Stimulated activated CD8-positive, alpha-beta memory T cell treated with anti-CD3 and anti-CD28 coated beads, Interleukin-15, amount 100 ng/mL, for 1 hour (primary cell): Measurements from ENCODE around the gene GSPT2.
A peak's percentile ranks its signal among the peaks of the same experiment; 100 is the strongest.
"Not testable (repeated sequence)": the region's sequence is repeated elsewhere in the genome, so short reads cannot be mapped to it uniquely, and the experiment has no call there.

Experiments
- DNase-seq: peaks from one replicate; pipeline ENCODE4 v3.0.0-alpha.2; 2020; ENCODE audit warnings: low read depth

The GSPT2 gene

DNA sequence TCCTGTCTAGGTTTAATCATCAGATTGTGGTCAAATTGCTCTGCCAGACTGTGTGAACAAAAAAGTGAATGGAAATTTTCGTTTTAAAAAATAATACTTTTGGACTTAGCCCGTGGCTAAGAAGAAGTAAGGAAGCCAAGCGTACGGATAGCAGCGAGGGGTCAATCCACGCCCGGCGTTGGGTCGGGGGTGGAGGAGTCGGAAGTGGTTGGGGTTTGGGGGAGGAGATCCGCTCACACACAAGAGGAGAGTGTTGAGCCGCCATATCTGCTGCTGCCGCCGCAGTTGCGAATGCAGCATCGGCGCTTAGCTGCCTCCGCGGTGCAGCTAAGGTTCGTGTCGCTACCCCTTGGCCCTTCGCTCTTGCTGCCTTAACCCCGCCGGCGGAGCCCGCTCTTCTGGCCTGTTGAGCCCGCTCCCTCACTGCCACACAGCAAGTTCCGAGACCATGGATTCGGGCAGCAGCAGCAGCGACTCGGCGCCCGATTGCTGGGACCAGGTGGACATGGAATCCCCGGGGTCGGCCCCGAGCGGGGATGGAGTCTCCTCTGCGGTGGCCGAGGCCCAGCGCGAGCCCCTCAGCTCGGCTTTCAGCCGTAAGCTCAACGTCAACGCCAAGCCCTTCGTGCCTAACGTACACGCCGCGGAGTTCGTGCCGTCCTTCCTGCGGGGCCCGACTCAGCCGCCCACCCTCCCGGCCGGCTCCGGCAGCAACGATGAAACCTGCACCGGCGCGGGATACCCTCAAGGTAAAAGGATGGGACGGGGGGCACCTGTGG lies at the start of gene GSPT2:
Gene GSPT2 (plus strand): TSS at position 264 of the 779 bp plus-strand sequence. CDS start 185 bp downstream, at position 449.
- peak; percentile 5 for DNase-seq

DNA sequence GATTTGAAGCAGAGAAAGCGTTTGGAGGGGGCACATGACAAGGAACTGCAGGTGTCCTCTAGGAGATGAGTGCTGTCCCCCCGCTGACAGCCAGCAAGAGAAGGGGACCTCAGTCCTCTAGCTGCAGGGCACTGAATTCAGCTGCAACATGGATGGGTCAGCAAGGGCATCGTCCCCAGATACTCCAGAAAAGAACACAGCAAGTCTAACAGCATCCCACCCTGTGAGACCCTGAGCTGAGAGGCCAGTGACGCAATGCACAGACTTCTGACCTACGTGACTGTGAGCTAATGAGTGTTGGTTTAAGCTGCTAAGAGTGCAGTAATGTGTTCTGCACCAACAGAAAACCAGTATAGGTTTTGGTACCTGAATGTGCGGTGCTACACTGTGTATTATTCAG lies 49.0 kb upstream of the GSPT2 start:
- no peak for DNase-seq

- no peak for DNase-seq
Observed at GRCh38 chrX:51697397-51697796, 45.8 kb upstream of the GSPT2 start.

DNA sequence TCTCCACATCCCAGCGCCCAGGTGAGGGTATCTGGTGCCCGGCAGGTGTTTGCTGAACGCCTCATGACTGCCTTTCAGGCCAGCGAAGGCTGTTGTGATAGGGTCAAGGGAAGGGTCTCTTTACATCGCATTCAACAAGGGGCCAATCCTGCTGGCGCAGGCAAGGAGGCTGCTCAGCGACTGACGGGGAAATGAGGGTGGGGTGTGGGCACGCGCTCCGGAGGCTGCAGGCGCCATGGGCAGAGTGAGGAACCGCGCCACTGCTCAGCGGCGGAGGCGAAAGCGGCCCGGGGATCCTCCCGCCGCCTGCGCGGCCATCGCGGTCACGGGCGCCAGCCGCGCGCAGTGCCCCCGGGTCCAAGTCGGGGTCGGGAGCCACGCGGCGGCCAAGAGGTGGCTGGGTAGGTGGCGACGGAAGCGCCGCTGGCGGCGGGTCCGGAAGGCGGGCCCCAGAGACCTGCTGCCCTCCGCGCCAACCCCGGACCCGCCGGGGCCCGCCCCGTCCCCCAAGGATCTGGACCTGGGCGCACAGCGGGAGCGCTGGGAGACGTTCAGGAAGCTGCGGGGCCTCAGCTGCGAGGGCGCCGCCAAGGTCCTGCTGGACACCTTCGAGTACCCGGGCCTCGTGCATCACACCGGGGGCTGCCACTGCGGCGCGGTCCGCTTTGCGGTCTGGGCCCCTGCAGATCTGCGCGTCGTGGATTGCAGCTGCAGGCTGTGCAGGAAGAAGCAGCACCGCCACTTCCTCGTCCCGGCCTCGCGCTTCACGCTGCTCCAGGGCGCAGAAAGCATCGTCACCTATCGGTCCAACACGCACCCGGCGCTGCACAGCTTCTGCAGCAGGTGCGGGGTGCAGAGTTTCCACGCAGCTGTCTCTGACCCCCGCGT lies 32.7 kb upstream of the GSPT2 start, which contains the start of gene CENPVL1:
Gene CENPVL1 (plus strand): TSS at position 236 of the 888 bp plus-strand sequence. CDS start 0 bp downstream, at position 236.
- not testable (repeated sequence) for DNase-seq

GRCh38 chrX:51712943-51713647 lies 30.1 kb upstream of the GSPT2 start:
- not testable (repeated sequence) for DNase-seq

GRCh38 chrX:51728202-51728601 lies 15.0 kb upstream of the GSPT2 start:
- no peak for DNase-seq

DNA sequence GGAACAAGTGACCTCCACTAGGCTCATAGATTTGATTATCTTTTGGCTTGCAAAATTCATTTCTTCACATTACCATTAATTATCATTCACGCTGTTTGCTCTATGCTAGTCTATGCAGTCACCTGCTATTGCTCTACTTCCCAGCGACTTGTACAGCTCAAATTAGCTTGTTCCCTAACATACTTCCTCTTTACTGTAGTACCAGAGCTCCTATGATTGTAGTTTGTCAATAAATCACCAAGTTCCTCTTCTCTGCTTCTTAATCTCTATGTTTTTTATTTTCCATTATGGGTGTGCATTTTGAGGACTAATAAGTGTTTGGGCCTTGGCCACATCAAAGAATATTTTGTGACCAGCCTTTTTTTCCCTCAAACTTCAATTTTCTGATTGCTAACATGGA lies 6.2 kb upstream of the GSPT2 start:
- DNase-seq, result no peak

GRCh38 chrX:51742586-51742985 lies 656 bp upstream of the GSPT2 start:
- DNase-seq, result no peak

DNA sequence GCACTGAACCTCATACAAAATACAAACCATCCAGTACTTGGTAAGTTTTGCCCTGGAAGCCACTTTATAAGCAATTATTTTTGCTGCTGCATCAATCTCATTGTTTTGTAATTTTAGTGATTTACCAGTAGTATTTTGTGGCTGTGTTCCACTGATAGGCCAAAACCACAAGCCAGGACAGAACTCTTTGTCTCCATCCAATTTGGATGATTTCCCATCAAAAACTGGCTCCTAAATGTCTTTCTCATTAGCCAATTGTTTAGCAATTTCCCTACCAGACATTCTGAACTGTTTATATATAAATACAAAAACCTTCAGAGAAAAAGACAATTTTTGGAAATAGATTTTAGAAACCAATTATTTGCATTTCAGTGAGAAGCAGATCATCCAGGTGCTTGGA lies 4.4 kb downstream of the GSPT2 start:
- DNase-seq, result no peak

DNA sequence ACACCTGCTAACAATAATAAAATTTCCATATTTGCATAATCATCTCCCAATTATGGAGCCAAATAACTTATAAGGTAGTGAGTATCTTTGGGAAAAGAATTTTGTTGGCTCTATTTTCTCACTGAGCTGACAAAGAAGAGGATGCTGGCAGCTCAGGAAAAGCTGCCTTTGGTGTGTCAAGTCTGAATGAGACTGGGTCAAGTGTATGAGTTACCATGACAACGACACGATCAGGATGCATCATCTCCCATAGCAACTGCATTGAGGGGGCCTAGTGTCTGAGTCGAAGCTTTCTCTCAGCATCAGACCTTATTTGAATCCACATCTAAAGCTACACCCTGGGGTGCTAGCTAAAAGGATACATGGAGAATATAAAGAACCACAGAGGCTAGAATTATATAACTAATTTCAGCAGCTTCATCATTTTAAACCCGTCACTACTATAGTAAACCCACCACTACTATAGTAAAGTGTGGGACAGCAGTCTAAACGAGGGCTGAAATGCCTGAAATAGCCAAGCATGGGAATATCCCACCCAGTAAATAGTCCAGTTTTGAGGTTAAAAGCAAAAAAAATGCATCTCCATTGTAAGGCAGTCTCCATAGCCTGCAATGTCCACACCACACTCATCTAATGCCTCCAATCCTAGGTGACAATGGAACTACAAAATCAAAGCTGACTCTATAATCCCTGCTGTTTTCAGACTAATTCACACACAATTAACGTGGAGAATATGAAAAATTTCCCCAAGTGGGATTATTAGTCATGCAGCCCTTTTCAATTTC lies 16.0 kb downstream of the GSPT2 start:
- DNase-seq, result no peak

DNA sequence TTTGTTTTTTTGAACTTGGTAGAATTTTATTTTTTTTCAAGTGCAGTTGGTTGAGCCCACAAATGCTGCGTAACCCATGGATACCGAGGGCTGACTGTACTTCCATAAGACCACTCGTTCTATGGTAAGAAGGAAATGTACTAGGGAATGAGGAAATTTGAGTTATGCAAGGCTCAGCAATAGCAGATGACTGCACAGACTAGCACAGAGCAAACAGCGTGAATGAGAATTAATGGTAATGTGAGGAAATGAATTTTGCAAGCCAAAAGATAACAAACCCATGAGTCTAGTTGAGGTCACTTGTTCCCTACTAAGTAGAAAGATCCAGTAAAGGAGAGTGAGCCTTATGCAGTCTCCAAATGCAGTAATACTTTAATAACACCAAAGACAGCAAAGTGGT lies 17.4 kb downstream of the GSPT2 start:
- no peak for DNase-seq

DNA sequence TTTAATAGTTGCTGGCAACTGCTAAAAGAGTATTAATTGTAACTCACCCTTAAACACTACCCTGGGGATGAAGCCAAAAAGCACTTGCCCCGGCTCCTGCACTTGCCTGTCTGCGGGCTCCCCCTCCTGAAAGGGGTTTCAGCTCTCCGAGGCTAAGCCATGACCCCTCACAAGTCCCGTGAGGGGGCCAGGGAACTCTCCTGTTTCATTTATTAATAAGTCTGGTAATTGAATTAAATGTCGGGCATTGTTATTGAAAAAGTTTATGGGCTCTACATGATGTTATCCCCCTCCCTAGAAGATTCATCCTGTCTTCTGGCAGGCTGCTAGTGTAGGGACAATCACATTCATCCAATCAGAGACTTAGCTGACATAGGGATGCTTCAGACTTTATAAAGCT lies 23.3 kb downstream of the GSPT2 start:
- no peak for DNase-seq

- DNase-seq, result no peak
Observed at GRCh38 chrX:51776851-51777250, 33.6 kb downstream of the GSPT2 start.

GRCh38 chrX:51779306-51779705 lies 36.1 kb downstream of the GSPT2 start:
- no peak for DNase-seq

- DNase-seq, result no peak
Observed at GRCh38 chrX:51795136-51795535, 51.9 kb downstream of the GSPT2 start.
